GM19467 (cell line): ENCODE data around the gene CLMP.
"Not testable (repeated sequence)": the region's sequence is repeated elsewhere in the genome, so short reads cannot be mapped to it uniquely, and the experiment has no call there.

Source experiments
- ATAC-seq: cut with Tn5 transposase; IDR thresholded peaks from one replicate; pipeline ENCODE4 v1.9.1; 2021; ENCODE audit warnings: mild to moderate bottlenecking, moderate library complexity; ENCODE audit not compliant: unreplicated experiment

CLMP gene

DNA sequence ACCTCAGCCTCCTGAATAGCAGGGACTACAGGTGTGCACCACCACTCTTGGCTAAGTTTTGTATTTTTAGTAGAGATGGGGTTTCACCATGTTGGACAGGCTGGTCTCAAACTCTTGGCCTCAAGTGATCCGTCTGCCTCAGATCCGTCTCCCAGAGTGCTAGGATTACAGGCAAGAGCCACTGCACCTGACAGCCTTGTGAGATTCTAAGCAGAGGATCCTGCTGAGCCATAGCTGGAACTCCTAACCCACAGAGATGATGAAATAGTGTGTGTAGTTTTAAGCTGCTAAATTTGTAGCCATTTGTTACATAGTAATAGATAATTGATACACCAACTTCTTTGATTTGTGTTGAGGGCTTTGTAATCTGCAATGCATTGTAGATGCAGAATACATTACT is 51.1 kb downstream of the CLMP start:
- no peak for ATAC-seq

DNA sequence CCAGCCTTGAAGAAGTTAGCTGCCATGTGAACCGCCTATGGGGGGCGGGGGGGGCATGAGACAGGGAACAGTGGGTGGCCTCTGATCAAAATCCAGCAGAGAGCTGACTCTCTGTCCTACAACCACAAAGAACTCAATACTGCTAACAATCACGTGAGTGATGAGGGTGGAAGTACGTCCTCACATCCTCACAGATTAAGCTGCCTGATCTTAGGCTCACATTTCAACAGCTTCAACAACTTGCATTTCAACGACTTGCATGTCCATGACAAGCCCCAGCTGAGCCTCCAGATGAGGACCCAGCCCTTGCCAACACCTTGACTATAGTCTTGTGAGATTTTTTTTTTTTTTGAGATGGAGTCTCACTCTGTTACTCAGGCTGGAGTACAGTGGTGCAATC is 51.6 kb downstream of the CLMP start:
- no peak for ATAC-seq

DNA sequence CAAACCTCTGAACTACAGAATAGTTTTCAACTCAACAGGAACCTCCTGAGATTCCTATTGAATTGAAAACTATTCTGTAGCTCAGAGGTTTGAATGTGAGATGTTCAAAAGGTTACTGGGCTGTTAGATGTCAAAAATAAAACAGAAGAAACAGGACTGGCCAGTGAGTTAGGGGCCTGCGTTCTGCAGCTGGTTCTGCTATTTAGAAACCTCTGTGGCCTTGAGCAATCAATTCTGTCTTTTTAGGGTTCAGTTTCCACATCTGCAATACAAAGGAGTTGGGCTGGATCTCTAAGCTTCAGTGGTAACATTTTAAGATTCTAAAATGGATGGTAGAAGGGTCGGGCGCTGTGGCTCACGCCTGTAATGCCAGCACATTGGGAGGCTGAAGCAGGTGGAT is 55.8 kb downstream of the CLMP start:
- no peak for ATAC-seq

DNA sequence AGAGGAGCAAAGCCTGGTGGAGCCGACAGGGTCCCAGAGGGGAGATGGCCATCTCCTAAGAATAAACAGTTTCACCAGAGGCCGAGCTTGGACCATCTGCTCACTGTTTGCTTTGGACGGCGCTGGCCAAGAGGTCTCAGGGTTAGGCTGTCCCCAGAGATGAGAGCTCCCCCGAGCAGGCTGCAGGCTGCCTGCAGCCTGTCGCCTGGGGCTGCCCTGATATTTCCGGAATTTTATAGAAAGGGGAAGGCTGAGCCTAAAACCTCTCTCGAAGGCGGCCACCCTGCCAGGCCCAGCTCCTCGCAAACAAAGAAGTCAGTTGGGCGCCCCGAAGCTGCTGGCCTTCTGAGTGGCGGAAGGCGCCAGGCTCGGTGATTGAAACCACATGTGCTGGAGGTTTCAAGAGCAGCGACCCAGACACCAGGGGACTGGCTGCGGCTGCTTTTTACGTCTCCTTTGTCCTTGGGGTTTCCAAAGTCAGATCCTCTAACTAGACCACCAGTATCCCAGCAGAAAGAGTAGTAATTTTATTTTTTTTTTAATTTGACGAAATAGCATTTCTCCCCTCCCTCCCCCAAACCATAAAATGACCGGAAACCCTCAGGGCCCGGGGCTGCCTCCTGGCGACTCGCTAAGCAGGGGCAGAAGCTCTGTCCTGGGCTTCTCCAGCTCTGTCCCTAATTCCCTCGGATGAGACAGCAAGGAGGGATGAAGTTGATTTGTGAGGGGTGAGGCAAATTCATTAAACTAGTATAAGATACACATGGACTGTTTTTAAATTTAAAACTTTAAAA is 57.4 kb downstream of the CLMP start:
- ATAC-seq: no peak

DNA sequence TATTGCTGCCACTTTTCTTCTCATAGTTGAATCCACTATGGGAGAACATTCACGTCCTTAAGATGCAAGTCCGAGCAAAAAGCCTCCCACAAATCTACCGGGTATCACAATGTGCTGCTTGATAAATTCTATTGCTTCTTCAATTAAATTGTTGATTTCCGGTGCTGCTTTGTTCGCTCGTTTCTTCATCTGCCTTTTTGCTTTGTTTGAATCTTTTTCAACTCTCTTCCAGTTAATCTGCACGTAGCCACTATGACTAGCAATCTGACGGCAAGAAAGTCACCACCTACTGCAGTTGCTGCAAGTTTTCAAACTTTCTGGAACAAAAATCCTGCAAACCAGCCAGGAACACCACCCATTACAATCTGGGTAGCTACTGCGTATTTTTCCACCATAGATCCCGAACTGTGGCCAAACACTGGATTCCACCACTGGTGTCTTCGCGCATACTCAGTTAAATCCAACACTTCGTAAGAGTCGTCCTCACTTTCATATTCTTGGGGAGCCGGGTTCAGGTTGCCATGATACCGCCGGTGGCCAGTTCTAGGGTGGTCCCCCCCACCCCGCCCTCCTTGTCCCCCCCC is 59.1 kb downstream of the CLMP start:
- no peak for ATAC-seq

DNA sequence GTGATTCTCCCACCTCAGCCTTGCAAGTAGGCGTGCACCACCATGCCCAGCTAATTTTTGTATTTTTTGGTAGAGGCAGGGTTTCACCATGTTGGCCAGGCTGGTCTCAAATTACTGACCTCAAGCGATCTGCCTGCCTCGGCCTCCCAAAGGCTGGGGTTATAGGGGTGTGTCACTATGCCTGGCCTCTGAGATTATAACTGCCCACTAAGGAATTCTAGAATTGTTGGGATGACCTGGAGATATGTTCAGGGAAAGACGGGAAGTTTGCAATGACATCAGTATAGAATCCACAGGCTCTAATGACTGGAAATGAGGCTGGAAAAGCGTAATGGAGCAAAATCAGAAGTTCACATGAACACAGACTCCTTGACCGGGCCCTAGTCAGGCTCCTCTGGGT is 62.2 kb downstream of the CLMP start:
- no peak for ATAC-seq

DNA sequence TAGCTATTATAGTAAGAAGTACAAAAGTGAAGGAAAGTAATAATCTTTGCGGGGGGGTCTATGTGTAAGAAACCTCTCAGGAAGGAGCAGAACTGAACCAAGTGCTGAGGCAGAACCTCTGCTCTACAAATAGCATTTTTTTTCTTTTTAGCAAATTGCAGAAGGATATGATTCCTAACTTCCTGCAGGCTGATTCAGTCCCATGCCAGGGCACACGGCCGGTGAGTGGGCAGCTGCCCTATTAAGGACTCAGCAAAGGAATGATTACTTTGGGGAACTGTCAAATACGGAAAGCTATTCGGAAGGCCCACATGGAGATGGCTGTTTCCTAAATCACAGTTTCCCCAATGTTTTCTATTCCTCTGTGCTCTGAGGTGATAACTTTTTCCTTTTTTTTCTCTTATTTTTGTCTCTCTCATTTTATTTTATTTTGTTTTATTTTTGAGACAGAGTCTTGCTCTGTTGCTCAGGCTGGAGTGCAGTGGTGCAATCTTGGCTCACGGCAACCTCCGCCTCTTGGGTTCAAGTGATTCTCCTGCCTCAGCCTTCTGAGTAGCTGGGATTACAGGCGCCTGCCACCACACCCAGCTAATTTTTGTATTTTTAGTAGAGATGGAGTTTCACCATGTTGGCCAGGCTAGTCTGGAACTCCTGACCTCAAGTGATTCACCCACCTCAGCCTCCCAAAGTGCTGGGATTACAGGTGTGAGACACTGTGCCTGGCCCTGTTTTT is 62.8 kb downstream of the CLMP start:
- not testable (repeated sequence) for ATAC-seq

DNA sequence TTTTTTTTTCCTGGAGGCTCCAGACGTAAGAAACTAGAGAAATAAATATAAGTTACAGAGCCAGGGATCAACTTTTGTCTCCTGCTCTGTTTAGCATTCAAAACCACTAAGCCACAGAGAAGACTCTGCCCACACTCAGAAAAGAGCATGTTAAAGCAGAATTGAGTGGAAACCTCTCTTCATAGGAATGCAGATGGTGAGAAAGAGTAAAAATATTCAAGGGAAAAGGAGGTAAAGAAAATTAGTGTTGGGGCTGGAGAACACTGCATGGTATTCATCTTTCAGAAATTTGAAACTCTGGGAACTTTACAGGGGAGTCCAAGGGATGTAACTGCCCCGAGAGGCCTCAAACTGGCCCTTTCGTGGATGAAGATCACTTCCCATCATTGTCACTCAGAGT is 65.1 kb downstream of the CLMP start:
- no peak for ATAC-seq

DNA sequence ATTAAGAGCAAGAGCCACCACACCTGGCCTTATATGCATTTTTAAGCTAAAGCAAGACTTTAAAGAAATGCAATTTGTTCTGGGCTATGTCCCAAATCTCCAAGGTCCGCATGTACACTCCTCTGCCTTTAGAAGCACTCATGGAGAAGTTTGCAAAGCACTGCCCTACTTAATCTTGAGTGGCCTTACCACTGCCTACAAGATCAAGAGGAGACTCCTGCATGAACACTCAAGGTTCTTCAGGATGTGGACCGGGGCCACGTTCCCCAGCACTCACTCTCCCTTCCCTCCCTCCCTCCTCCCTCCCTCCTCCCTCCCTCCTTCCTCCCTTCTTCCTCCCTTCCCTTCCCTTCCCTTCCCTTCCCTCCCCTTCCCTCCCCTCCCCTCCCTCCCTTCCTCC is 69.9 kb downstream of the CLMP start:
- ATAC-seq: no peak

DNA sequence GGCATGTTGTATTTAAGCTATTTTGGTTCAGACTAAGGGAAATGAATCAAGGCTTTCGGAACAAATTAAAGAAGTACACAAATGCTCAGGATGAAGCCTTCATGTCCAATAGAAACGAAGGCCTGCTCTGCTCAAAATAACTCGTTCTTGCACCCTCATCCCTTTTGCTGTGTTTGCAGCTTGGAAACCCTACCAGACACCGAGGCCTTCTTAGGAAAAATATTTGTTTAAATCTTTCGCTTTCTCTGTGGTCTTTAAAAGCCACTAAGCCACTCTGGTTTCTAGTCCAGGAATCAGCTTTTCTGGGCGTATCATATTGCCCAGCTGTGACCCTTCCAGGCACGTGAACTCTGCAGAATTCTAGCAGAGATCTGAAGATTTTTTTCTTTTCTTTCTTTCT is 72.2 kb downstream of the CLMP start:
- no peak for ATAC-seq

DNA sequence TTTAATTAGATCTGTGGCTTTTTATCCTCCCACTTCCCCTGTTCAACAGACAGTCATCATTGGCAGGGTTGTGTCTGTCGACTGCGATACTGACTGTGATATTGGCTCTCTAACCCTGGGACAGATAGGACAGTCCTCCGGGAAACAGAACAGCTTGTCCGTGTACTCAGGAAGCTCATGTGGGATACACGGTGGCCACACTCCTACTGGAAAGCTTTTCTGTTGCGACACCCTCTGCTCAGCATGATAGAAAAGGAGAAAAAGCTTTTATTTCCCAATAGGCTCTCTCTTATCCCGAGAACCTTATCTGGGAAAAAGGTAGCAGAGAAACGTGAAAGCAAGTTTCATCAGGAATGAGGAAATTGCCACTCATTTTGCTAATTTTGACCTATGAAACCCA is 72.7 kb downstream of the CLMP start:
- ATAC-seq: no peak

DNA sequence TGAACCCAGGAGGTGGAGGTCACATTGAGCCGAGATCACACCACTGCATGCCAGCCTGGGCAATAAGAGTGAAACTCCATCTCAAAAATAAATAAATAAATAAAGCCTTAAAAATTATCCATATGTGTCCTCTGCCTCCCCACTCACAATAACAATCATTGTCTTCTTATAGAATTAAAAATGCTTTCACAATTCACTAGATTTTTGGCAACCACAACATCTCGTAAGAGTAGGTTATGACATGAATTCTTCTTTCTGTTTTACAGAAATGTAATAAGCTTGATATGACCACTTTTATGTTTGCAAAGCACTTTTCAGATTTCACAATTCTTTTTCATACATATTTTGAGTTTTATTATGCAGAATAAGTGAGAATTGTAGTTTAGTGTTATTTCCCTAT is 78.6 kb downstream of the CLMP start:
- ATAC-seq: no peak

DNA sequence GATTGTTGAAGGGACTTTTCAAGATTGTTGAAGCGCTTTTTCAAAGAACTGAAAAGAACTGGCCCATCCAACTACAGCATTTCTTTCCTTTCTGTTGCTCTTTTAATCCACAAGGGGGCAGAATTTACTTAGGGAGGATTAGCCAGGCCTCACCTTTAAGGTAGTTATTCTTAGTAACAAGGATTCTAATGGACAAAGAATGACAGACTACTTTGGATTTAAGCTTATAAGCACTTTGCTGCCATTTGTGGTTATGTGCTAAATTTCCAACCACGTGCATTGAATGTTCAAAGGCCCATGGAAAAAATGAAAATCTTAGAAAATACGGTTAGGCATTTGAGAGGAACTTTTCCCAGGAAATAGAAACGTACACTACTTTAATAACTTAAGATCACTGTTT is 83.6 kb downstream of the CLMP start:
- no peak for ATAC-seq

DNA sequence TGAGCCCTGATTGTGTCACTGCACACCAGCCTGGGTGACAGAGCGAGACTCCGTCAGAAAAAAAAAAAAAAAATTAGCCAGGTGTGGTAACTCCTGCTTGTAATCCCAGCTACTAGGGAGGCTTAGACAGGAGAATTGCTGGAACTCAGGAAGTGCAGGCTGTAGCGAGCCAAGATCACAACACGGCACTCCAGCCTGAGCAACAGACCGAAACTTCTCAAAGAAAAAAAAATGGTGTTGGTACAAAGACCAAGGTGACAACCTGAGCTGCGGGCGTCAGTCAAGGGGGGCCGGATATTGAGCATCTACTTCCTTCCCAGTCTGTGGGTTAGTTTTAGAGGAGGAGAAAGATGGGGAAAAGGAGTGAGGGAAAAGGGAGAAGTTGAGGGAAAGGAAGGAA is 84.7 kb downstream of the CLMP start:
- no peak for ATAC-seq

DNA sequence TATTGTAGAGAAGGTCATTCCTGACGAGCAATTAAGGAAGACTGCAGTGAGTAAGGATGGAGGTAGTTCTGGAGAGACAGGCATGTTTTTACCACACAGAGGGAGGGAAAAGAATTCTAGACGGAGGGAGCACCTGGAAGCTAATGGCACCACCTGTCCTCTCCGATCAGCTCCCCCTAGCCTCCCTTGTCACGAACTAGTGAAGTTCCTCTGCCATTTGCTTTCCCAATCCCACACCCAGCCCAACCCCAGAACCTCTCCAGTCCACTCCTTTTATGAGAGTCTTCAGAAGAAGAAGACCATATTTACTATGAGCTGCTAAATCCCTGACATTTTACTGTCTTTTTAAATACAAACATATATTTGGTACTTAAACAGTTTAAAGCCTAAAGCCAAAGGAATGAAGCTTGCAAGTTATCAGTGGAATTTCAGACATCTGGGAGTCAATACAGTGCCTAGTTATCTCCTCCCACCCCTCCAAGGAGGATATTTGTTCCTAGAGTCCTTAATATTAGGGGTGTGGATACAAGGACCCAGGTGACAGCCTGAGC is 87.0 kb downstream of the CLMP start:
- no peak for ATAC-seq

DNA sequence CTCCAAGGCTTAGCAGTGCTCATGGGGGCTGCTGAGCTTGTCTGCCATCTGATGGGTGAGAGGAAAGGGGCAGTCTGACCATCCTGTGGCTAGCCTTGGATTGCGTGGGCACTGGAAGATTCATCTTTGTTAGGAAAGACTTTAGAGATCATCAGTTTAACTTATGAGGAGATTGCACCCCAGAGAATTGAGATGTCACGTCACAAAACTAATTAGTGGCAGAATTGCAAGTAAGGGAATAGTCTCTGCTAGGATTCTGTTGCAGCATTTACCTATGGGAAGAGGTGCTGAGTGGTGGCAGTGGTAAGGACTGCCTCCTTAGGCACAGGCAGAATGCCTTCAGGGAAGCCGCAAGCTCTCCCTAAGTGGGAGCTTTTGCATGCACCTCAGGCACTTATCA is 90.4 kb downstream of the CLMP start:
- ATAC-seq: no peak

DNA sequence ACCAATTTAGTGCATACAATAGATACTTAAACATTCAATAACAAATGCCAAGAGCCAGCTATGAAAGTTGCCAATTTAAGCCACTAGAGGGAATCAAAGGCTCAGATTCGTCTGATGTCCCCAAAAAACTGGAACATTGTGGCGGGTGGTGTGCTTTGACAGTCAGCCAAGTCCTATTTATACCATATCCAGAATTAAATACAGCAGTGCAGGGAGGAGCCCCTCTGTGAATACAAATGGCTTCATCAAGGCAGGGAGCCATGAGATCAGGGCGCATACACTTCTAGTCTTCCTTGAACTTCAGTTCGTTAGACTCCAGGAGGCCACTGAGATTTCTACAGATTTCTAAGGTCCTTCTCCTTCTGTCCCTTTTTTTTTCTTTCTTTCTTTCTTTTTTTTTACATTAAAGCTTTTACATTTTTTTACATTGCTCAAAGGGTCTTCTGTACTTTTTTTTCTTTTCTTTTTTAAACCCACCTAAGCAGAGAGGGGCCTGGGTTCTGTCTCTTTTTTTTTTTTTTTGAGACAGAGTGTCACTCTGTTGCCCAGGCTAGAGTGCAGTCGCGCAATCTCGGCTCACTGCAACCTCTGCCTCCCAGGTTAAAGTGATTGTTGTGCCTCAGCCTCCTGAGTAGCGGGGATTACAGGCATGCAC is 91.6 kb downstream of the CLMP start:
- no peak for ATAC-seq

DNA sequence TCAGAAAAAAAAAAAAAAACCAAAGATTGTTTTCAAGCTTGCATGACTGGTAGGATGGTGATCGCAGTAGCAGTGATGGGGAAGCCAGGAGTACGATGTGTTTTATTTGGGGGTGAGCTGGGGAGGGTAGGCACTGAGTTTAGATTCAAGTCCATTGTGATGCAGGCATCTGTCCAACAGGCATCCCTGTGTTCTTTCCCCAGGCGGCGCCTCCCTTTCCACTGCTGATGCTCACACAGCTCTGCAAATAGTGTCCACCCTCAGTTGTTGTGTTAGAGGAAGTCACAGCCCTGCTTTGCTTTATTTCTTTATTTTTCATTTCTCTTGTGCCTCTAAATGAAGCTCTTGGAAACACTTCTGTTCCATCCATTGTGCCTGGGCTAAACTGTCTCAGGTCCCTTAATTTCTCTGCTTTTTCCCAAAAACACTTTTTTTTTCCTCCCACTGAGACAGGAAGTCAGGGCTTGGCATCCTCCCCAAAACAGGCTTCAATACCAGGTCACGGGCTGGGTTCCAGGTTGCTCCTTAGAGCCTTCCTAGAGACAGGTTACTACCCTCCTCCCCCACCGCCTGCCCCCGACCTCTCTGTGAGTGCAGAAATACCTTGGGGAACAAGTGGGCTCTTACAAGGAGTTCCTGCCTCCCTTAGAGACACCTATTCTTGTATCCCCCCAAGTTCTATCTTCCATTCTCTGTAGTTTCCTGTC is 94.5 kb downstream of the CLMP start:
- no peak for ATAC-seq

DNA sequence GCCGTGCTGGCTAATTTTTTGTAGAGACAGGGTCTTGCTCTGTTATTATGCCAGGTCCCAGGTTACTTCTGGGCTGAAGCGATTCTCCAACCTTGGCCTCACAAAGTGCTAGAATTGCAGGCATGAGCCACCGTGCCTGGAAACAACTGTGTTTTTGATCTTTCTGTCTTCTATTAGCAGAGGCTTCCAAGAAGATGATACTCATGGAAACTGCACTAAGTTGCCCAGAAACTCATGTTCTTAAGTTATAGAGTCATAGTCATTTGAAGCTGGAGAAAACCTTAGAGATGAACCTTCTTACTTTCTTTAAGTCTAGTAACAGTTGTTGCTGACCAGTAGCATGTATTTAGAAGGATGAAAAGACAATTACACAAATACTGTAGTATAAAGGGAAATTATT is 96.1 kb downstream of the CLMP start:
- no peak for ATAC-seq

DNA sequence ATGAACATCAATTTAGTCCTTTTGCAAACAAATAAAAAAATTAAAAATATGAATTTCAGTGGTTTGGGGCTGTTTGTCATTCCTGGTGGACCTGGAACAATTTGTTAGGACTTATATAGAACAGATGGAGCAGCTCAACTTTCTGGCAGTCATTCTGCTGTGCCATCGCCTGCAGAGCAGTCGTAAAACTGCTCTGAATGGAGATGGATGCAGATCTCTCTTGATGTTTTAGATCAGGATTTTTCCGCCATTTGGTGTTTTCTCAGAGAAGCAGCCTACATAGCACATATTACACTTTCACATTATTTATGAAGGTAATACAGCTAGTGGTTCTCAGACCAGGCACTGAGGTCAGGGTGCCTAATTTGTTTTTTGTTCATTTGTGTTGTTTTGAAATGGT is 101.3 kb downstream of the CLMP start:
- ATAC-seq: no peak

DNA sequence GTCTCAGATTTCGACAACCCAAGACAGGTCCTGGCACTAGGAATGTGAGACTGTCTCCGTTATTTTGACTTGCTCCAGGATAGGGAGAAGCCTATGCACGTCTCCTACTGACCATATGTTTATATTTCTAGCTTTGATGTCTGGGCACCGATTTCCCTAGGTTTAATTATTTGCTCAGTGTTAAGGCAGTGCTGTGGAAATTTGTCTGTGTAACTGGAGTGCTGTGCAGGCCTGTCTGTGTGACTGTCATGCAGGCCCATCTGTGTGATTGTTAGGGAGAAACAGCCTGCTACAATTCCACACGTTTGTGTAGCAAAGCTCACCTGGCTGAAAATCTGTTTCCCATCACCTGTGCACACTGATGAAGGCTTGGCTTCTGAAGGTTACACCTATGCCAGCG is 103.5 kb downstream of the CLMP start:
- ATAC-seq: no peak
